ENCODE results near the gene OGN.

DNA sequence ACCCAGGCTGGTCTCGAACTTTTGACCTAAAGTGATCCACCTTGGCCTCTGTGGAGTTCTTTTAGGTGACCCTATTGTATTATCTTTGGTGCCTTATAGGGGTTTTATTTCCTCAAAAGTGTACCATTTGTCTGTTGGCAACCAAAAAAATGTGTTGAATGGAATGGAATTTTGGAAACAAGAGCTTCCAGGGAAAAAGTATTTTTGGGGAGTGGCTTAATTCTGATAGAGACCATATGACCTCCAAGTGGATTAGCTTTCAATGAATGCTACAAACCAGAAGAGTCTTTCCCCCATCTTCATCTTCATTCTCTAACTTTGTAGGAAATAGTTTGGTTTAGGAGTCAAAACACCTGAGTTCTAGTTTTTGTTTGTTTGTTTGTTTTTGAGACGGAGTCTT lies 3.4 kb upstream of the OGN start:
- TF ChIP-seq, protein P1, sequence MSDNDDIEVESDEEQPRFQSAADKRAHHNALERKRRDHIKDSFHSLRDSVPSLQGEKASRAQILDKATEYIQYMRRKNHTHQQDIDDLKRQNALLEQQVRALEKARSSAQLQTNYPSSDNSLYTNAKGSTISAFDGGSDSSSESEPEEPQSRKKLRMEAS (IDR thresholded peaks at IDR 0.05; ENCODE audit: low read depth, low read length): no peak
- TF ChIP-seq, protein P2, sequence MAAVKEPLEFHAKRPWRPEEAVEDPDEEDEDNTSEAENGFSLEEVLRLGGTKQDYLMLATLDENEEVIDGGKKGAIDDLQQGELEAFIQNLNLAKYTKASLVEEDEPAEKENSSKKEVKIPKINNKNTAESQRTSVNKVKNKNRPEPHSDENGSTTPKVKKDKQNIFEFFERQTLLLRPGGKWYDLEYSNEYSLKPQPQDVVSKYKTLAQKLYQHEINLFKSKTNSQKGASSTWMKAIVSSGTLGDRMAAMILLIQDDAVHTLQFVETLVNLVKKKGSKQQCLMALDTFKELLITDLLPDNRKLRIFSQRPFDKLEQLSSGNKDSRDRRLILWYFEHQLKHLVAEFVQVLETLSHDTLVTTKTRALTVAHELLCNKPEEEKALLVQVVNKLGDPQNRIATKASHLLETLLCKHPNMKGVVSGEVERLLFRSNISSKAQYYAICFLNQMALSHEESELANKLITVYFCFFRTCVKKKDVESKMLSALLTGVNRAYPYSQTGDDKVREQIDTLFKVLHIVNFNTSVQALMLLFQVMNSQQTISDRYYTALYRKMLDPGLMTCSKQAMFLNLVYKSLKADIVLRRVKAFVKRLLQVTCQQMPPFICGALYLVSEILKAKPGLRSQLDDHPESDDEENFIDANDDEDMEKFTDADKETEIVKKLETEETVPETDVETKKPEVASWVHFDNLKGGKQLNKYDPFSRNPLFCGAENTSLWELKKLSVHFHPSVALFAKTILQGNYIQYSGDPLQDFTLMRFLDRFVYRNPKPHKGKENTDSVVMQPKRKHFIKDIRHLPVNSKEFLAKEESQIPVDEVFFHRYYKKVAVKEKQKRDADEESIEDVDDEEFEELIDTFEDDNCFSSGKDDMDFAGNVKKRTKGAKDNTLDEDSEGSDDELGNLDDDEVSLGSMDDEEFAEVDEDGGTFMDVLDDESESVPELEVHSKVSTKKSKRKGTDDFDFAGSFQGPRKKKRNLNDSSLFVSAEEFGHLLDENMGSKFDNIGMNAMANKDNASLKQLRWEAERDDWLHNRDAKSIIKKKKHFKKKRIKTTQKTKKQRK (IDR thresholded peaks at IDR 0.05; ENCODE audit: low read depth, low read length): no peak
- TF ChIP-seq, protein P3, sequence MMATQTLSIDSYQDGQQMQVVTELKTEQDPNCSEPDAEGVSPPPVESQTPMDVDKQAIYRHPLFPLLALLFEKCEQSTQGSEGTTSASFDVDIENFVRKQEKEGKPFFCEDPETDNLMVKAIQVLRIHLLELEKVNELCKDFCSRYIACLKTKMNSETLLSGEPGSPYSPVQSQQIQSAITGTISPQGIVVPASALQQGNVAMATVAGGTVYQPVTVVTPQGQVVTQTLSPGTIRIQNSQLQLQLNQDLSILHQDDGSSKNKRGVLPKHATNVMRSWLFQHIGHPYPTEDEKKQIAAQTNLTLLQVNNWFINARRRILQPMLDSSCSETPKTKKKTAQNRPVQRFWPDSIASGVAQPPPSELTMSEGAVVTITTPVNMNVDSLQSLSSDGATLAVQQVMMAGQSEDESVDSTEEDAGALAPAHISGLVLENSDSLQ (IDR thresholded peaks at IDR 0.05): no peak
- TF ChIP-seq WRNIP1 (IDR thresholded peaks at IDR 0.05; ENCODE audit: borderline replicate concordance, low read depth, low read length) (no peak), EP300 (IDR thresholded peaks at IDR 0.05; ENCODE audit: borderline replicate concordance in 1 of 2, control insufficient read depth in 1 of 2, low read depth in 2 of 2, low read length in 2 of 2) (no peak), RCOR1 (conservative IDR thresholded peaks at IDR 0.05; ENCODE audit: low read depth, low read length) (no peak), RAD21 (IDR thresholded peaks at IDR 0.05; ENCODE audit: insufficient read depth, low read depth, low read length) (no peak), POLR2AphosphoS5 (IDR thresholded peaks at IDR 0.05; ENCODE audit: low read length) (no peak), SREBF1 (IDR thresholded peaks at IDR 0.05; ENCODE audit: low read length) (no peak), CBFB (IDR thresholded peaks at IDR 0.05; ENCODE audit: low read depth) (no peak)
- TF ChIP-seq, protein P4, sequence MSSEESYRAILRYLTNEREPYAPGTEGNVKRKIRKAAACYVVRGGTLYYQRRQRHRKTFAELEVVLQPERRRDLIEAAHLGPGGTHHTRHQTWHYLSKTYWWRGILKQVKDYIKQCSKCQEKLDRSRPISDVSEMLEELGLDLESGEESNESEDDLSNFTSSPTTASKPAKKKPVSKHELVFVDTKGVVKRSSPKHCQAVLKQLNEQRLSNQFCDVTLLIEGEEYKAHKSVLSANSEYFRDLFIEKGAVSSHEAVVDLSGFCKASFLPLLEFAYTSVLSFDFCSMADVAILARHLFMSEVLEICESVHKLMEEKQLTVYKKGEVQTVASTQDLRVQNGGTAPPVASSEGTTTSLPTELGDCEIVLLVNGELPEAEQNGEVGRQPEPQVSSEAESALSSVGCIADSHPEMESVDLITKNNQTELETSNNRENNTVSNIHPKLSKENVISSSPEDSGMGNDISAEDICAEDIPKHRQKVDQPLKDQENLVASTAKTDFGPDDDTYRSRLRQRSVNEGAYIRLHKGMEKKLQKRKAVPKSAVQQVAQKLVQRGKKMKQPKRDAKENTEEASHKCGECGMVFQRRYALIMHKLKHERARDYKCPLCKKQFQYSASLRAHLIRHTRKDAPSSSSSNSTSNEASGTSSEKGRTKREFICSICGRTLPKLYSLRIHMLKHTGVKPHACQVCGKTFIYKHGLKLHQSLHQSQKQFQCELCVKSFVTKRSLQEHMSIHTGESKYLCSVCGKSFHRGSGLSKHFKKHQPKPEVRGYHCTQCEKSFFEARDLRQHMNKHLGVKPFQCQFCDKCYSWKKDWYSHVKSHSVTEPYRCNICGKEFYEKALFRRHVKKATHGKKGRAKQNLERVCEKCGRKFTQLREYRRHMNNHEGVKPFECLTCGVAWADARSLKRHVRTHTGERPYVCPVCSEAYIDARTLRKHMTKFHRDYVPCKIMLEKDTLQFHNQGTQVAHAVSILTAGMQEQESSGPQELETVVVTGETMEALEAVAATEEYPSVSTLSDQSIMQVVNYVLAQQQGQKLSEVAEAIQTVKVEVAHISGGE (CRISPR knock-in tag; IDR thresholded peaks at IDR 0.05): no peak

All from GM12878 (cell line).